Activated T-helper 9 cell treated with anti-CD3 and anti-CD28 coated beads, Interleukin-2, amount 50 U/mL, for 16 hours (primary cell): ENCODE measurements around the gene CD22.

ENCODE experiments used
- DNase-seq: peaks from one replicate; pipeline ENCODE4 v3.0.0-alpha.2; 2020; ENCODE audit warnings: low read depth

Gene CD22

DNA sequence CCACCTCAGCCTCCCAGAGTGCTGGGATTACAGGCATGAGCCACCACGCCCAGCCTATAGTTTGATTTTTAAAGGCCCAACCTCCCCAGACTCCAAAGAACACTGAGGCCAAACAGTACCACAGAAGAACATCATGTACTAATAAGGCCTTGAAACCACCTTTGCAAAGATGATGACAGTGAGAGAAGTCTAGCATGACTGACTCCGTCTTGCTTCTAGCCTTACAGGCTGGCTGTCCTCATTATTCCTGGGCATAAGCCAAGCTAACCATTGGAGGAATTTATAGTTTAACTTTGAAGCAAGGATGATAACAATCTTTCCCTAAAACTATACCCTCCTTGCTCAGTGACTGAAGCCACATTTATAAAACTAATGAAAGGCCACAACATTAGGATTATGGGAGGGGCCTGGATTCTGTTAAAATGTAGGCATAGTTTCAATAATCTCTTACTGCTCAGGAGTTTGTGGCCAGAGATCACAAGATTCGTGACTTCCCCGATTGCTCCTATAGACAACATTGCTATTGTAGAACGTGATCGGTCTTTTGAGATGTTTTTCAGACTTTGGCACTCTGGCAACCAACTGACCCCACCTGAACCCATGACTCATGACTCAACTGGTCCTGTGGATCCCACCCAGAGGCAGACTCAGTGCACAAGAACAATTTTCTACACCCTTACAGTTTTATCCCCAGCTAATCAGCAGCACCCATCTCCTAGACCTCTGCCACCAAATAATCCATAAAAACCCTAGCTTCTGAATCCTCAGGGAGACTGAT lies 59.5 kb downstream of the CD22 start:
- no peak for DNase-seq

DNA sequence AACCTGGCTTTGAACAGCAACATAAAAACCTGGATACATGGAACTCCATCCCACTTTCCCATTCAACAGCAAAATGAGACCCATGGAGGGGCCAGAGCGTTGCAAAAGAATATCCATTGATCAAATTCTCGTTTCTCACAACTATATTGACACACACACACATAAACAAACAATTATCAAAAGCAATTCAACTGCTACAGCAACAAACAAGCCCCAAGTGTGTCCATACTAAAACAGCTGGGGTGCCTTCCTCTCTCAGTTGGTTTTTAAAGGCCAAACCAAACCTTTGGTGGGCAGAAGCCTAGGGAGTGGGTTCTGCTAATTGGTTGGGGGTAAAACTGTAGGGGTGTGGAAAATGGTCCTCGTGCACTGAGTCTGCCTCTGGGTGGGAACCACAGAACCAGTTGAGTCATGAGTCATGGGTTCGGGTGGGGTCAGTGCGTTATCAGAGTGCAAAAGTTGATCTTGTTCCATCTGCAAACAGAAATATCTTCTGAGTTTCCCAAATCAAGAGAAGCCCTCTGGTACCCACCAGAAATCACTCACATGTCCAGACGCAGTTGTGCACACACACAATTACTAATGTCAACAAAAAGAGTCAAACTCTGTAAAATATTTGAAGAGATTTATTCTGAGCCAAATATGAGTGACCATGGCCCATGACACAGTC lies 60.3 kb downstream of the CD22 start:
- no peak for DNase-seq

DNA sequence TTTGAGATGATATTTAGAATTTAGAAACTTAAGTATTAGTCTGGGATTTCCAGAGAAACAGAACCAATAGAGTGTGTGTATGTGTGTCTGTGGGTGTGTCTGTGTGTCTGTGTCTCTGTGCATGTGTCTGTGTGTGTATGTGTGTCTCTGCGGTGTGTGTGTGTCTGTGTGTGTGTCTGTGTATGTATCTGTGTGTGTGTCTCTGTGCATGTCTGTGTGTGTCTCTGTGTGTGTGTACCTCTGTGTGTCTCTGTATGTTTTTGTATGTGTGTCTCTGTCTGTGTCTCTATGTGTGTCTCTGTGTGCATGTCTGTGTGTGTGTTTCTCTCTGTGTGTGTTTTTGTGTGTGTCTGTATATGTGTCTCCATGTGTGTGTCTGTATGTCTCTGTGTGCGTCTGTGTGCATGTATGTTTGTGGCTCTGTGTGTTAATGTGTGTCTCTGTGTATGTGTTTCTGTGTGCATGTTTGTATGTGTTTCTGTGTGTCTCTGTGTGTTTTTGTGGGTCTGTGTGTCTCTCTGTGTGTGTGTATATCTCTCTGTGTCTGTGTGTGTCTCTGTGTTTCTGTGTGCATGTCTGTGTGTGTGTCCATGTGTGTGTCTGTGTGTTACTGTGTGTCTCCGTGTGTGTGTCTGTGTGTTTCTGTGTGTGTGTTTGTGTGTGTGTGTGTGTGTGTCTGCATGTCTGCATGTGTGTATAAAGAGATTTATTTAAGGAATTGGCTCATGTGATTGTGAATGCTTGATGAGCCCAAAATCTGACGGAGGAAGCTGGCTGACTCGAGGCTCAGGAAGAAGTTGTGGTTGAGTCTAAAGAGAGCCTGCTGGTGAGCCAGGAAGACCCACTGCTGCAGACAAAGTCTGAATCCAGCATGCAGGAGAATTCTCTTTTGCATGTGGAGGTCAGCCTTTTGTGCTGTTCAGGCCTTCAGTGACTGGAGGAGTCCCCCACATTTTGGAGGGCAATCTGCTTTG lies 64.0 kb downstream of the CD22 start:
- no peak for DNase-seq

DNA sequence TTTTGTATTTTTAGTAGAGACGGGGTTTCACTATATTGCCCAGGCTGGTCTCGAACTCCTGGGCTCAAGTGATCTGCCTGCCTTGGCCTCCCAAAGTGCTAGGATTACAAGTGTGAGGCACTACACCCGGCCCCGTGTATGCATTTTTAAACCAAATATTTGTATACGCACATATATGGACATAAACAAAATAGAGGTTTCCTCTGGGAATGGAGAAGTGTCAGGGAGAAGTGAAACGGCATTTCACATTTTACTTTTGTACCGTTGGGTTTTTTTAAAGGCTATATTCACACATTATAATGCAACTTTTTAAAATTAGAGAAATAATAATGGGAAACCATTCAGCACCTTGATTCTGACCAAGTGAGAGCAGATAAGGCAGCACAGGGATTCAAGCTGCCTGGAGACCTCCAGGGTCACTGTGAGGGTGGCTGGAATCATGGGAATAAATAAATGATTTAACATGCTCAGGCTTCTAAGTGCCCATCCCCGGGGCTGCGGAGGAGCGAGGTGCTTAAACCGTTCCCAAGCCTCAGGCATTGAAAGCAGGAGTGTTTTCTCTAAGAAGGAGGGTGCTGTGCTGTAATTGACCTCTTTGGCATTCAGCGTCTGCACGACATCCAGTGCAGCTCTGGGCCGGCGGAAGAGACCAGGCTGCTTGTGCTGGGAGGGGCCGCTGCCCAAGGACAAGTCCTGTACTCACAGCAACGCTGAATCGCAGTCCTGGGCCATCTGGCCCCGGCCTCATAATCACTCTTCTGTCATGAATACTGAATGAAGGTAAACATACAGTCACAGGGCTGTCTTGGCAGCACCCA lies 66.6 kb downstream of the CD22 start:
- no peak for DNase-seq

DNA sequence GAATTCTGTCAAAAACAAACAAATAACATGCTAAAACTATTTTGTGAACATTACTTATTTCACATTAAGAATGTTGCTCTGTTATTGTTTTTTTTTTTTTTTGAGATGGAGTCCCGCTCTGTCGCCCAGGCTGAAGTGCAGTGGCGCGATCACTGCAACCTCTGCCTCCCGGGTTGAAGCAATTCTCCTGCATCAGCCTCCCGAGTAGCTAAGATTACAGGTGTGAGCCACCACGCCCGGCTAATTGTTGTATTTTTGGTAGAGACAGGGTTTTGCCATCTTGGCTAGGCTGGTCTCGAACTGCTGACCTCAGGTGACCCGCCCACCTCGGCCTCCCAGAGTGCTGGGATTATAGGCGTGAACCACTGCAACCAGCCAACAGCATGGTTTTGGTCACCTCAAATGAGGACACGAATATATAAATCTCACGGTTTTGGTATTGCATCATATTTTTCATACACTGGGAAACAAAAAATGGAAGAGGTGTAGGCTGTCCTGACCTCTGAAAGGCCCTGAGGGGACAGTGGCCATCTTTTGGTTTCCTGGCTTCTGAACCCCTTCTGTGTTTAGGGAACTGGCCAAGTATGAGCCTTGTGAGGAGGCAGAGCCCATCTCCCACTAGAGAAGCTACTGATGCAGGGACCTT lies 67.4 kb downstream of the CD22 start:
- DNase-seq, result no peak
